Measurements from ENCODE around the gene CABLES1. TPM values are rescaled to one million over a fixed set of nuclear protein-coding genes. Genes with fewer than 3 reads are reported as not detected.
A peak's percentile ranks its signal among the peaks of the same experiment; 100 is the strongest.

Gene CABLES1
- polyA plus RNA-seq, 1 experiment: 5.4 TPM

GRCh38 chr18:23203891-23204432 lies 68.7 kb downstream of the CABLES1 start:
- no peak for TF ChIP-seq CTCF (IDR thresholded peaks at IDR 0.05; ENCODE audit: insufficient read depth, low read depth, low read length)
- Histone ChIP-seq H3K27me3 (ENCODE audit: control insufficient read depth, insufficient read depth, low read length) (no peaks in the 10 kb centered on the region), H3K36me3 (ENCODE audit: control insufficient read depth, insufficient read depth, low read length) (no peaks in the 10 kb centered on the region; the same call in 1 of the 2 replicates), H3K4me3 (ENCODE audit: low read depth, low read length) (no peak overlapping the region)
- ChIA-PET CTCF (interaction anchor here (1.3 kb wide), 1 partner anchor 173 kb away, joined by 3 read pairs; no protein-coding TSS in a partner anchor), POLR2A (no interaction called here)
- no peak for DNase-seq (ENCODE audit: low read depth)

DNA sequence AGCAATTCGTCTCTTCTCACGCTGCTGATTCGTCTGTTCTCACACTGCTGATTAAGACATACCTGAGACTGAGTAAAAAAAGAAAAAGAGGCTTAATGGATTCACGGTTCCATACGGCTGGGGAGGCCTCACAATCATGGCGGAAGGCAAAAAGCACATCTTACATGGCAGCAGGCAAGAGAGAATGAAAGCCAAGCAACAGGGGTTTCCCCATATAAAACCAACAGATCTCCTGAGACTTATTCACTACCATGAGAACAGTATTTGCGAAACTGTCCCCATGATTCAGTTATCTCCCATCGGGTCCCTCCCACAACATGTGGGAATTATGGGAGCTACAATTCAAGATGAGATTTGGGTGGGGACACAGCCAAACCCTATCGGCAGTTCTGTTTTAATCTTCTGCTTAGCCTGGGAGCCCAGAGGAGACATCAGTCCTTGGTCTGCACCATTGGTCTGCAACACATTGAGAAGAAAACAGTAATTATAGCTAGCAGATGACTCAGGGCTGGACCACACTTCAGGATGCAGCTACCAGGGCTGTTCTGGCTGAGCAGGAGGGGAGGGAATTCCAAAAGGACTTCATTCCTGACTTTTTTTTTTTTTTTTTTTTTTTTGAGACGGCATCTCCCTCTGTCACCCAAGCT lies 69.4 kb downstream of the CABLES1 start:
- ChIA-PET POLR2A (no interaction called here), CTCF (interaction anchor here (1.3 kb wide), 1 partner anchor 173 kb away, joined by 3 read pairs; no protein-coding TSS in a partner anchor)
- Histone ChIP-seq H3K4me3 (ENCODE audit: low read depth, low read length) (no peak overlapping the region), H3K27me3 (ENCODE audit: control insufficient read depth, insufficient read depth, low read length) (no peaks in the 10 kb centered on the region), H3K36me3 (ENCODE audit: control insufficient read depth, insufficient read depth, low read length) (no peaks in the 10 kb centered on the region; the same call in 1 of the 2 replicates)
- no peak for TF ChIP-seq CTCF (IDR thresholded peaks at IDR 0.05; ENCODE audit: insufficient read depth, low read depth, low read length)
- DNase-seq (ENCODE audit: low read depth): no peak

- ChIA-PET POLR2A (no interaction called here), CTCF (interaction anchor here (0.8 to 1.0 kb wide), 2 partner anchors 10 to 24 kb away, joined by 3 to 4 read pairs; no protein-coding TSS in a partner anchor)
- H3K4me3 ChIP-seq (ENCODE audit: low read depth, low read length): no peak overlapping the region
- no peaks in the 10 kb centered on the region for H3K27me3 ChIP-seq (ENCODE audit: control insufficient read depth, insufficient read depth, low read length)
- DNase-seq (ENCODE audit: low read depth): no peak
- no peaks in the 10 kb centered on the region; the same call in 1 of the 2 replicates for H3K36me3 ChIP-seq (ENCODE audit: control insufficient read depth, insufficient read depth, low read length)
- TF ChIP-seq CTCF (IDR thresholded peaks at IDR 0.05; ENCODE audit: insufficient read depth, low read depth, low read length): no peak
Measured at GRCh38 chr18:23205980-23206379, 70.7 kb downstream of the CABLES1 start.

DNA sequence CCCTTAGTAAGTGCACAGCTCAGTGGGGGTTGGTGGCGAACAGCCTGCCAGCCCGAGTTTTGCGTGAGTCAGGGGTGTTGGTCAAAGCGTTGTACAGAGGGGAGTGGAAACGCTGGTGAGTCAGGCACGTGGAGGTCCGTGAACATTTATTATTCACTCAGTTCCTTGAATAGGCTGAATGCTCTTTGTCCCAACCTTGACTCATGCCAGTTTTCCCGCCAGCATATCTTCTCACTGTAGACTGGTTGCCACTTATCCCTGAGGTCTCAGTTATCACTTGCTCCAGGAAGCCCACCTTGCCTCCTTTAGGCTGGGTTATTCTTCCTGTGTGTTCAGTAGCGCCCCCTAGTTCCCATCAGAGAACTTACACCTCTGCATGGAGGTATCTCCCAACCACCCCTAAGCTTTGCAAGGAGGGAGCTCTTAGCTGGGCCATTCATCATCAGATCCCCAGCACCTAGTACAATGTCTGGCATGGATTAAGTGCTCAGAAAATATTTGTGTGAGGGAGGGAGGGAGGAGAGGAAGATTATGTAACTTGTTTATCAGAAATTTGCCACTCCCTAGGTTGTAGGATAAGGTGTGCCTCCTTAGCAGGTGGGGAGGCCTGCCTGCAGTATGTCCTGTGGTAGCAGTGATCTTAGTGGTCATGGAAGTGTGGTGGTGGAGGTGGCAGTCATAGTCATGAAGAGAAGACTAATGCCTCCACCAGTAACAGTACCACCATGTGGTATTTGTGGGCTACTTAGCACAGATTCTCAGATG lies 72.1 kb downstream of the CABLES1 start:
- TF ChIP-seq CTCF (IDR thresholded peaks at IDR 0.05; ENCODE audit: insufficient read depth, low read depth, low read length): 0 out of 2 replicates have a peak, but pooled peaks have one; percentile 9
- DNase-seq (ENCODE audit: low read depth): no peak
- ChIA-PET CTCF (interaction anchor here (2.2 kb wide), 1 partner anchor 32 kb away, joined by 4 read pairs; no protein-coding TSS in a partner anchor), POLR2A (no interaction called here)
- Histone ChIP-seq H3K36me3 (ENCODE audit: control insufficient read depth, insufficient read depth, low read length) (no peaks in the 10 kb centered on the region; the same call in 1 of the 2 replicates), H3K4me3 (ENCODE audit: low read depth, low read length) (no peak overlapping the region), H3K27me3 (ENCODE audit: control insufficient read depth, insufficient read depth, low read length) (no peaks in the 10 kb centered on the region)

- CTCF ChIA-PET: interaction anchor here (0.9 to 2.2 kb wide), 2 partner anchors 10 to 32 kb away, joined by 4 read pairs; no protein-coding TSS in a partner anchor
- POLR2A ChIA-PET: no interaction called here
- no peak for TF ChIP-seq CTCF (IDR thresholded peaks at IDR 0.05; ENCODE audit: insufficient read depth, low read depth, low read length)
- H3K27me3 ChIP-seq (ENCODE audit: control insufficient read depth, insufficient read depth, low read length): no peaks in the 10 kb centered on the region
- DNase-seq (ENCODE audit: low read depth): no peak
- H3K4me3 ChIP-seq (ENCODE audit: low read depth, low read length): no peak overlapping the region
- H3K36me3 ChIP-seq (ENCODE audit: control insufficient read depth, insufficient read depth, low read length): no peaks in the 10 kb centered on the region; the same call in 1 of the 2 replicates
Measured at GRCh38 chr18:23207994-23208393, 72.7 kb downstream of the CABLES1 start.
